K562 (cell line): ENCODE measurements around the gene ANO1. TPM values are rescaled to one million over a fixed set of nuclear protein-coding genes. Genes with fewer than 3 reads are reported as not detected.

Experiments
- FOXK2 ChIP-seq, 2 experiments: fragments of 450-650 bp; IDR thresholded peaks in 1 of 2; conservative IDR thresholded peaks in 1 of 2; 2 replicates each; pipeline ENCODE4 v1.6.1; 2016; ENCODE audit warnings: low read depth in 2 of 2, mild to moderate bottlenecking in 1 of 2
- LEF1 ChIP-seq: fragments of 450-650 bp; IDR thresholded peaks from 2 replicates; pipeline ENCODE4 v1.6.1; 2016; ENCODE audit warnings: mild to moderate bottlenecking
- NFE2L1 ChIP-seq: fragments of 450-650 bp; IDR thresholded peaks from 2 replicates; pipeline ENCODE4 v1.6.1; 2016; ENCODE audit warnings: missing genetic modification characterization, low read depth, mild to moderate bottlenecking, missing compliant biosample characterization, moderate library complexity, borderline replicate concordance
- TAF7 ChIP-seq: fragments of 450-650 bp; IDR thresholded peaks from 2 replicates; pipeline ENCODE4 v1.6.1; 2016; ENCODE audit warnings: missing genetic modification characterization, missing compliant biosample characterization
- polyA plus RNA-seq, 8 experiments: library from polyadenylated mRNA; depleted of rRNA in 4 of 8; stranded (reverse) in 5 of 8; unstranded in 3 of 8; fragments of >200 nt; fragmentation: Nextera tagmentation in 2 of 8; fragmentation: Illumina TruSeq in 1 of 8; extraction: Ambion mirVana in 2 of 8; extraction: Trizol in 1 of 8; gene quantifications; 2 replicates each; pipeline versions ENCODE4 v1.2.1 to v1.2.3, GENCODE V29; 2011 to 2014; ENCODE audit warnings: inconsistent platforms in 1 of 8, missing spikeins in 1 of 8
- total RNA-seq, 7 experiments: library from RNA; depleted of rRNA in 6 of 7; stranded (reverse); fragments of >200 nt in 6 of 7; fragmentation: Illumina TruSeq in 2 of 7; extraction: Trizol in 2 of 7; gene quantifications; 2 replicates each; pipeline versions ENCODE4 v1.2.1 to v1.2.3, GENCODE V29; 2011 to 2021; ENCODE audit warnings: low replicate concordance in 1 of 7
- TF ChIP-seq, protein P1 (sequence below): fragments of 450-650 bp; IDR thresholded peaks from 2 replicates; pipeline ENCODE4 v1.6.1; 2016; ENCODE audit warnings: mild to moderate bottlenecking, moderate library complexity
- TF ChIP-seq, protein P2 (sequence below): sonication (generic); formaldehyde crosslinking; IDR thresholded peaks from 2 replicates; pipeline ENCODE4 v1.8.1; 2023; ENCODE audit warnings: missing genetic modification reagents, mild to moderate bottlenecking, borderline replicate concordance
- TF ChIP-seq, protein P3 (sequence below): sonication (generic); formaldehyde crosslinking; IDR thresholded peaks from 2 replicates; pipeline ENCODE4 v1.9.0; 2022; ENCODE audit warnings: mild to moderate bottlenecking, missing genetic modification reagents

Gene ANO1
- total and polyA plus RNA-seq, 9 of the 15 experiments (the other 6 are each of a cell fraction or from before 2014, with no cell fraction given) = not detected

DNA sequence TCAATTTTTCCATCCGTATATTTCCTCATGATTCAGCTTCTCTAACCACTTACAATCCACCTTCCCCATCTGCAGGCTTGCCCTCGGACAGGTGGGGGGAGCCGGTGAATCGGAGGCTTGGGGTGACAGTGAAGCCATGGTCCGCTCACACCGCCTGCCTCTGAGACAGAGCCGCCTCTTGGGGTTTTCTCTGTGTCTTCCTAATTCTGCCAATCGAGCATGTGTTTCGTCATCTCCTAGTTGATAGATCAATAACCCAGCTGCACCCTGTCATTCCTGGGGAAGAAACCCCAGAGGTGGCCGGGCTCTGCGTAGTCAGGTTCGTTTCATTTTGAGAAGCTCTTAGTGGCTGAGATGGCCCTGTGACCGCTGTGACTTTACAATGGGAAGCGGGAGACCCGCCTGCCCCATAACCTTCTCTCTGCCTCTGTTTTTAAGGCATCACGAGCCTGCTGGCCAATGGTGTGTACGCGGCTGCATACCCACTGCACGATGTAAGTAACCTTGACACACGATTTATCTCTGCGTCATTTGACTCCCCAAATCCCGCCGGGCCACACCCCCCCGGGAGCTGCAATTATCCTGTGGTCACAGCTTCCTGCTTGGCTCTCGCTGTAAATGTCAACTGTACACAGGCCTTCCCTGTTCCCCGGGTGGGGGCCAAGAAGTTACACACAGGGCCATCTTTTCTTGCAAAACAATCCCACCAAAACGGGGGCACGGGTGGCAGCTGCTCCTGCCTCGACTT is 33.3 kb downstream of the ANO1 start (continued):
- TF ChIP-seq, protein P1, sequence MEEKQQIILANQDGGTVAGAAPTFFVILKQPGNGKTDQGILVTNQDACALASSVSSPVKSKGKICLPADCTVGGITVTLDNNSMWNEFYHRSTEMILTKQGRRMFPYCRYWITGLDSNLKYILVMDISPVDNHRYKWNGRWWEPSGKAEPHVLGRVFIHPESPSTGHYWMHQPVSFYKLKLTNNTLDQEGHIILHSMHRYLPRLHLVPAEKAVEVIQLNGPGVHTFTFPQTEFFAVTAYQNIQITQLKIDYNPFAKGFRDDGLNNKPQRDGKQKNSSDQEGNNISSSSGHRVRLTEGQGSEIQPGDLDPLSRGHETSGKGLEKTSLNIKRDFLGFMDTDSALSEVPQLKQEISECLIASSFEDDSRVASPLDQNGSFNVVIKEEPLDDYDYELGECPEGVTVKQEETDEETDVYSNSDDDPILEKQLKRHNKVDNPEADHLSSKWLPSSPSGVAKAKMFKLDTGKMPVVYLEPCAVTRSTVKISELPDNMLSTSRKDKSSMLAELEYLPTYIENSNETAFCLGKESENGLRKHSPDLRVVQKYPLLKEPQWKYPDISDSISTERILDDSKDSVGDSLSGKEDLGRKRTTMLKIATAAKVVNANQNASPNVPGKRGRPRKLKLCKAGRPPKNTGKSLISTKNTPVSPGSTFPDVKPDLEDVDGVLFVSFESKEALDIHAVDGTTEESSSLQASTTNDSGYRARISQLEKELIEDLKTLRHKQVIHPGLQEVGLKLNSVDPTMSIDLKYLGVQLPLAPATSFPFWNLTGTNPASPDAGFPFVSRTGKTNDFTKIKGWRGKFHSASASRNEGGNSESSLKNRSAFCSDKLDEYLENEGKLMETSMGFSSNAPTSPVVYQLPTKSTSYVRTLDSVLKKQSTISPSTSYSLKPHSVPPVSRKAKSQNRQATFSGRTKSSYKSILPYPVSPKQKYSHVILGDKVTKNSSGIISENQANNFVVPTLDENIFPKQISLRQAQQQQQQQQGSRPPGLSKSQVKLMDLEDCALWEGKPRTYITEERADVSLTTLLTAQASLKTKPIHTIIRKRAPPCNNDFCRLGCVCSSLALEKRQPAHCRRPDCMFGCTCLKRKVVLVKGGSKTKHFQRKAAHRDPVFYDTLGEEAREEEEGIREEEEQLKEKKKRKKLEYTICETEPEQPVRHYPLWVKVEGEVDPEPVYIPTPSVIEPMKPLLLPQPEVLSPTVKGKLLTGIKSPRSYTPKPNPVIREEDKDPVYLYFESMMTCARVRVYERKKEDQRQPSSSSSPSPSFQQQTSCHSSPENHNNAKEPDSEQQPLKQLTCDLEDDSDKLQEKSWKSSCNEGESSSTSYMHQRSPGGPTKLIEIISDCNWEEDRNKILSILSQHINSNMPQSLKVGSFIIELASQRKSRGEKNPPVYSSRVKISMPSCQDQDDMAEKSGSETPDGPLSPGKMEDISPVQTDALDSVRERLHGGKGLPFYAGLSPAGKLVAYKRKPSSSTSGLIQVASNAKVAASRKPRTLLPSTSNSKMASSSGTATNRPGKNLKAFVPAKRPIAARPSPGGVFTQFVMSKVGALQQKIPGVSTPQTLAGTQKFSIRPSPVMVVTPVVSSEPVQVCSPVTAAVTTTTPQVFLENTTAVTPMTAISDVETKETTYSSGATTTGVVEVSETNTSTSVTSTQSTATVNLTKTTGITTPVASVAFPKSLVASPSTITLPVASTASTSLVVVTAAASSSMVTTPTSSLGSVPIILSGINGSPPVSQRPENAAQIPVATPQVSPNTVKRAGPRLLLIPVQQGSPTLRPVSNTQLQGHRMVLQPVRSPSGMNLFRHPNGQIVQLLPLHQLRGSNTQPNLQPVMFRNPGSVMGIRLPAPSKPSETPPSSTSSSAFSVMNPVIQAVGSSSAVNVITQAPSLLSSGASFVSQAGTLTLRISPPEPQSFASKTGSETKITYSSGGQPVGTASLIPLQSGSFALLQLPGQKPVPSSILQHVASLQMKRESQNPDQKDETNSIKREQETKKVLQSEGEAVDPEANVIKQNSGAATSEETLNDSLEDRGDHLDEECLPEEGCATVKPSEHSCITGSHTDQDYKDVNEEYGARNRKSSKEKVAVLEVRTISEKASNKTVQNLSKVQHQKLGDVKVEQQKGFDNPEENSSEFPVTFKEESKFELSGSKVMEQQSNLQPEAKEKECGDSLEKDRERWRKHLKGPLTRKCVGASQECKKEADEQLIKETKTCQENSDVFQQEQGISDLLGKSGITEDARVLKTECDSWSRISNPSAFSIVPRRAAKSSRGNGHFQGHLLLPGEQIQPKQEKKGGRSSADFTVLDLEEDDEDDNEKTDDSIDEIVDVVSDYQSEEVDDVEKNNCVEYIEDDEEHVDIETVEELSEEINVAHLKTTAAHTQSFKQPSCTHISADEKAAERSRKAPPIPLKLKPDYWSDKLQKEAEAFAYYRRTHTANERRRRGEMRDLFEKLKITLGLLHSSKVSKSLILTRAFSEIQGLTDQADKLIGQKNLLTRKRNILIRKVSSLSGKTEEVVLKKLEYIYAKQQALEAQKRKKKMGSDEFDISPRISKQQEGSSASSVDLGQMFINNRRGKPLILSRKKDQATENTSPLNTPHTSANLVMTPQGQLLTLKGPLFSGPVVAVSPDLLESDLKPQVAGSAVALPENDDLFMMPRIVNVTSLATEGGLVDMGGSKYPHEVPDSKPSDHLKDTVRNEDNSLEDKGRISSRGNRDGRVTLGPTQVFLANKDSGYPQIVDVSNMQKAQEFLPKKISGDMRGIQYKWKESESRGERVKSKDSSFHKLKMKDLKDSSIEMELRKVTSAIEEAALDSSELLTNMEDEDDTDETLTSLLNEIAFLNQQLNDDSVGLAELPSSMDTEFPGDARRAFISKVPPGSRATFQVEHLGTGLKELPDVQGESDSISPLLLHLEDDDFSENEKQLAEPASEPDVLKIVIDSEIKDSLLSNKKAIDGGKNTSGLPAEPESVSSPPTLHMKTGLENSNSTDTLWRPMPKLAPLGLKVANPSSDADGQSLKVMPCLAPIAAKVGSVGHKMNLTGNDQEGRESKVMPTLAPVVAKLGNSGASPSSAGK = peak; percentile 38; the same call in 1 of the 2 replicates
- TF ChIP-seq, protein P2, sequence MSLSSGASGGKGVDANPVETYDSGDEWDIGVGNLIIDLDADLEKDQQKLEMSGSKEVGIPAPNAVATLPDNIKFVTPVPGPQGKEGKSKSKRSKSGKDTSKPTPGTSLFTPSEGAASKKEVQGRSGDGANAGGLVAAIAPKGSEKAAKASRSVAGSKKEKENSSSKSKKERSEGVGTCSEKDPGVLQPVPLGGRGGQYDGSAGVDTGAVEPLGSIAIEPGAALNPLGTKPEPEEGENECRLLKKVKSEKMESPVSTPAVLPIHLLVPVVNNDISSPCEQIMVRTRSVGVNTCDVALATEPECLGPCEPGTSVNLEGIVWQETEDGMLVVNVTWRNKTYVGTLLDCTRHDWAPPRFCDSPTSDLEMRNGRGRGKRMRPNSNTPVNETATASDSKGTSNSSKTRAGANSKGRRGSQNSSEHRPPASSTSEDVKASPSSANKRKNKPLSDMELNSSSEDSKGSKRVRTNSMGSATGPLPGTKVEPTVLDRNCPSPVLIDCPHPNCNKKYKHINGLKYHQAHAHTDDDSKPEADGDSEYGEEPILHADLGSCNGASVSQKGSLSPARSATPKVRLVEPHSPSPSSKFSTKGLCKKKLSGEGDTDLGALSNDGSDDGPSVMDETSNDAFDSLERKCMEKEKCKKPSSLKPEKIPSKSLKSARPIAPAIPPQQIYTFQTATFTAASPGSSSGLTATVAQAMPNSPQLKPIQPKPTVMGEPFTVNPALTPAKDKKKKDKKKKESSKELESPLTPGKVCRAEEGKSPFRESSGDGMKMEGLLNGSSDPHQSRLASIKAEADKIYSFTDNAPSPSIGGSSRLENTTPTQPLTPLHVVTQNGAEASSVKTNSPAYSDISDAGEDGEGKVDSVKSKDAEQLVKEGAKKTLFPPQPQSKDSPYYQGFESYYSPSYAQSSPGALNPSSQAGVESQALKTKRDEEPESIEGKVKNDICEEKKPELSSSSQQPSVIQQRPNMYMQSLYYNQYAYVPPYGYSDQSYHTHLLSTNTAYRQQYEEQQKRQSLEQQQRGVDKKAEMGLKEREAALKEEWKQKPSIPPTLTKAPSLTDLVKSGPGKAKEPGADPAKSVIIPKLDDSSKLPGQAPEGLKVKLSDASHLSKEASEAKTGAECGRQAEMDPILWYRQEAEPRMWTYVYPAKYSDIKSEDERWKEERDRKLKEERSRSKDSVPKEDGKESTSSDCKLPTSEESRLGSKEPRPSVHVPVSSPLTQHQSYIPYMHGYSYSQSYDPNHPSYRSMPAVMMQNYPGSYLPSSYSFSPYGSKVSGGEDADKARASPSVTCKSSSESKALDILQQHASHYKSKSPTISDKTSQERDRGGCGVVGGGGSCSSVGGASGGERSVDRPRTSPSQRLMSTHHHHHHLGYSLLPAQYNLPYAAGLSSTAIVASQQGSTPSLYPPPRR (CRISPR knock-in tag) = no peak
- TF ChIP-seq NFE2L1 (tag) (no peak), FOXK2 (conservative IDR thresholded peaks at IDR 0.05 in 1 of 2, IDR thresholded peaks at IDR 0.05 in 1 of 2; ENCODE audit: low read depth in 2 of 2) (peak; percentile 90 to 94), LEF1 (peak; percentile 46; the same call in 1 of the 2 replicates), TAF7 (no peak)
- TF ChIP-seq, protein P3, sequence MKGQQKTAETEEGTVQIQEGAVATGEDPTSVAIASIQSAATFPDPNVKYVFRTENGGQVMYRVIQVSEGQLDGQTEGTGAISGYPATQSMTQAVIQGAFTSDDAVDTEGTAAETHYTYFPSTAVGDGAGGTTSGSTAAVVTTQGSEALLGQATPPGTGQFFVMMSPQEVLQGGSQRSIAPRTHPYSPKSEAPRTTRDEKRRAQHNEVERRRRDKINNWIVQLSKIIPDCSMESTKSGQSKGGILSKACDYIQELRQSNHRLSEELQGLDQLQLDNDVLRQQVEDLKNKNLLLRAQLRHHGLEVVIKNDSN = peak; percentile 57; the same call in 1 of the 2 replicates
